Measurements from ENCODE around the gene WIPF1. TPM values are rescaled to one million over a fixed set of nuclear protein-coding genes. Genes with fewer than 3 reads are reported as not detected.
"Not testable (repeated sequence)": the region's sequence is repeated elsewhere in the genome, so short reads cannot be mapped to it uniquely, and the experiment has no call there.

WIPF1 gene
- total RNA-seq, 1 donor from 2014 or later: 14.2 TPM

DNA sequence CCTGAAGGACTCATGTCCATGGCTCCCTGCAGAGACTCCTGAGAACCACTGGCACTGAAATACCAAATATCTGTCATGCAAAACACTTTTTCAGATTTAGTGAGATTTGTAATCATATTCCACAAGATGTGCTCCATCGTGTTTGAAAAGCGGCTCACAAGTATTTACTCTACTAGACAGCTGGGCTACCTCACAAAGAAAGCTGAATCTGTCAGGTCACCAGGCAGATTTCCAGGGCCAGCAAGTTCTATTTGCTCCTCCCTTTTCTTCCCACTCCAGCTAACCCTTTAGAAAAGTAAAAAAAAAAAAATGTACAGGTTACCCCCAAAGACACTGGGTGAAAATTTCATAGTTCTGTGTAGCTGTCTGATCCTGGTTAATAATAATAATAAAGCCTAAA is 22.9 kb downstream of the WIPF1 start:
- no peak for DNase-seq (ENCODE audit: low read depth)

DNA sequence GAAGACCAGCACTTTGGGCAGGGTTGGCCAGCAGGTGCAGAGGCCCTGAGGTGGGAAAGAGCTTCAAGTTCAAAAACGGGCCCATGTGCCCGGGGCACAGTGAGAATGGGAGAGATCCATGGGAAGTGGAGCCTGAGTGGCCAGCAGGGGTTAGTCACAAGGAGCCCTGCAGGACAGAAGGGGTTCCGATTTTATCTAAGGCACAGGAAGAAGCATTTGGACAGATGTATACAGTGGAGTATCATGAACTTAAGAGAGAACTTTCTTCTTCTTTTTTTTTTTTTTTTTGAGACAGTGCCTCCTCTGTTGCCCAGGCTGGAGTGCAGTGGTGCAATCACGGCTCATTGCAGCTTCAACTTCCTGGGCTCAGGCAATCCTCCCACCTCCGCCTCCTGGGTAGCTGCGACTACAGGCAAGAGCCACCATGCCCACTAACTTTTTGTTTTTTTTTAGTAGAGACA is 24.0 kb downstream of the WIPF1 start:
- DNase-seq (ENCODE audit: low read depth): no peak

DNA sequence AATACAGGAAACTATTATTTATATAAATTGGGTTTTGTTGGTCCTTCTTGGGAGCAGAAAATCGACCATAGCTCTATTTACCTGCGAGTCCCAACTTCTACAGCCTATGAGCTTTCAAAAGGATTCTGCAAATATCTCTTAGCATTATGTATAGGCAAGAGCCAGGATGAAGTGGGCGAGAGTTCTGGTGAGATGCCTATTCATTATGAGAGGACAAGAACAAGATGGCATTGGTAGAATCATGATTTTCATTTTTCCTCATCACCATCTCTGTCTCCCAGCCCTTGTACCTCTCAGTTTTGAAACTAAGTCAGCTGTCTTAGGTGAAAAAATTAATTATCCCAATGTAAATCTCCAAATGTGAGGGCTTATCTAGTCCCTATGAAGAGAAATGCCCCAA is 25.0 kb downstream of the WIPF1 start:
- DNase-seq (ENCODE audit: low read depth): no peak

DNA sequence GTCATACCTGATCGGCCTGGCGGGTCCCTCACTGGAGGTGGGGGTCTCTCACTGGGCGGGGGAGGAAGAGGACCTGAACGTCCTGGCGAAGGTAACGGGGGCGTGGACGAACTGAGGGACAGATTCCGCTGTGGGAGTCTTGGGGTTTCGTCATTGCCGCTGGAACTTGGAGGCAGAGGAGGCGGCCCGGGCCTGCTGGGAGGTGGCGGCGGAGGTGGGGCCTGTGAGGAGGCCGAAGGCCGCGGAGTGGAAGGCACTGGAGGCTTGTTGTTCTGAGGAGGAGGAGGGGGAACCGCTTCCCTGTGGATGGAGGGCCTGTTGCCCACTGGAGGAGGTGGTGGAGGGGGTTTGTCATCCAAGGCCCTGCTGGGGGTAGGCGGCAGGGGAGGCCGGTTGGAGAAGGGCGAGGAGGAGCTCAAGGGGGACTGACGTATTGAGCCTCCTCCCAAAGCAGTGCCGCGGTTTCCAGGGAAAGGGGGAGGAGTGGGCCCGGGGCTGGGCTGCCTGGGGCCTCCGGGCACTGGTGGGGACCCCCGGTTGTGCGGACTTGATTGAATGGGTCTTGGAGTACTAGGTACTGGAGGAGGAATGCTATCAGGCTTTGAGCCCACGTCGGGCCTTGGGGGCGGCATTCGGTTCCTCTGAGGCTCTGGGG is 25.8 kb downstream of the WIPF1 start:
- DNase-seq (ENCODE audit: low read depth): no peak

DNA sequence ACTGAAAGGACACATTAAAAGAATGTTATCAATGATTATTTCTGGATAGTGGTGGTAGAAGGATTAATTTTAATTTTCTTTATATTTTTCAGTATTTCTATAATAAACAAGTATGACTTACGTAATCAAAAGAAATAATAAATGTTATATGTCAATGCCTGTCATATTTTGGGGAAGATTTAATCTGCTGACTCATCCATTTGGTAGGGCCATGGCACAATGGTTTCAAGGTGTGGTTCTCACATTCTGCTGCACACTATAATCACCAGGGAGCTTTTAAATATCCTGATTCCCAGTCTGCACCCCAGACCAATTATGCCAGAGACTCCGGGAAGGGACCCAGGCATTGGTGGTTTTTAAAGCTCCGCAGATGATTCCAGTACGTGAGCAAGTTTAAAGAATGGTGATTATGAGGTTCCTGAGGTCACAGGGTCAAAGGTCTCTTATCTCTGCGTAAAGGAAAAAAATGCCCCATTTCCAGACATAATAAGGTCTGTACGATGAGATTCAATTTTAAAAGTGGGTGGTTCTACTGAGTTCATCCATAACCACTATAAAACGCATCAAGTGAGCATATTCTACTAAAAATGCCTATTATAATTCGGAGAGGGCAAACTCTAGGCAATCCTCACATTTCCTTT is 27.2 kb downstream of the WIPF1 start:
- DNase-seq (ENCODE audit: low read depth): no peak

DNA sequence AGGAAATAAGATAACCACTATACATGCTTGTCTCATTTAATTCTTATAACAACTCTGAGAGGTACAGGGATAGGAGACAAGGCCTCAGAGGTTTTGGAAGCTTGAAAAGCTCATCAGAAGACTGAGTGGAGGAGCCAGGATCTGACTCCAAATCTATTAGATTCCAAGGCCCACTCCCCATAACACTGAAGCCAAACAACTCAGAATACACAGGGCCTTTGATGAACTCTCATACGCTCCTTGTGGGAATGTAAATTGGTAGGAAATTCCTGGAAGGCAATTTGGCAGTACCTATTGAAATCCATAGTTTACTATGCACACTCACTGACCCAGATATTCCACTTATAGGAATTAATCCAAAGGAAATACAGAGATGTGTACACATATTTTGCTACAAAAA is 27.9 kb downstream of the WIPF1 start:
- no peak for DNase-seq (ENCODE audit: low read depth)

DNA sequence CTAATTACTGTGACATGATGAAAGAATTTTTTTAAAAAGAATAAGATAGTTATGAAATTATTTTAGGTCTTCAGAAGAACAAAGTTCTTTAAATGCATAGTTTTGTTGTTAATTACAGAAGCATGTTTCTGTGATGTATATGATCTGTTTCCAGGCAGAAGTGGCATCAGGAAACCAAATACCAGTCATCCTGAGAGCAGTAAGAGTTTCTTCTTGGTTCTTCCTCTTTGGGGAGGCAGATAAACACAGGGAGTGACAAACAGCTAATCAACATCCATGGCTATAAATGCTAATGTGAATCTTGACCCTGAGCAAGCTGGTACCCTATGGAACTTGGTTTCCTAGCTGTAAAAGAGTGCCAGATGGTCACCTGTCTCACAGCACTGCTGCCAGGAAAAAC is 29.2 kb downstream of the WIPF1 start:
- no peak for DNase-seq (ENCODE audit: low read depth)

DNA sequence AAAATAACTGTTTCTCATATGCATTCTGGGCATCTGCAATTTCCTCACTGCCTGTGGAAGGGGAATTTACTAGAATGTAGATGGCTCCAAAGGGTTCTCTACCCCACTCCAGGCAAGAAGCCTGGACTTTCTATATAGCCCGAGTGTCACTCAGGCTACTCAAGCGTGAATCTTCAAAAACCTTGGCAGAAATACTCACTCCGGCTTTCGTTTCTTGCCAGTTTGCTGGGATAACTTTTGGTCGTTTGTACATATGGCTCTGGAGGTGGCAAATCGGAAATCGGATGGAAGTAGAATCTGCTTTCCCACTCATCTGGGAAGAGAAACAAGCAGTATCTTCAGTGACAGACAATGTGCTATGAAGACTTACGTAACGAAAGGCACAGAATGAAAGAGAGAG is 30.7 kb downstream of the WIPF1 start:
- no peak for DNase-seq (ENCODE audit: low read depth)

DNA sequence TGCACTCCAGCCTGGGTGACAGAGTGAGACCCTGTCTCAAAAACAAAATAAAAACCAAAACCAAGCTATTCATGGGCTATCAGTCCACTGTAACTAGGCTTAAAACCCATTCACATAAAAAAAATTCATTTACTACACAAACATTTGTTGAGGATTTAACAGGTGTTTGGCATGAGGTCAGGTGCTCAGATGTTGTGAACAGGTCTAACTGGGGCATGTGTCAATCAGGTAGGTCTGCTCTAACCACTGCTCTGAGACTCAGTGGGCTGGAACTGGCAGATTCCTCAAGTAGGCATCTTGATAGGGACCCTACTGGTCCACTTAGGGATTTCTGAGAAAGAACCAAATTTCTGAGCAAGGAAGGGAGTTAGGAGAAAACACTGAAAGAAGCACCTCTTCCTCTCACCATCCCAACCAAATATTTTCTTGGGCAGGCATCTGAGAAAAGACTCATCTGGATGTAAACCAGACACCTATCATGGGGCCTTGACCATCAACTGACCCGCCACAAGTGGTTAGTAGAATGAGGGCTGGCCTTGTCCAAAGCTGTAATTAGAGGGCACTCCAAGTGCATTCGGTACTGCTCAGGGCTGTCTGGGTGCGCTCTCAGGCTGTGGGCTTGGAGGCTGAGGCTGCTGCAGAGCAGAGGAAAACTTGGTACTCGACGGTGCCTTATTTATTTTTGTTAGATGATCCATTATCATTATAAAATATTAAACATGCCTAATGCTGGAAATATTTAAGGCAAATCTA is 33.9 kb downstream of the WIPF1 start:
- no peak for DNase-seq (ENCODE audit: low read depth)

DNA sequence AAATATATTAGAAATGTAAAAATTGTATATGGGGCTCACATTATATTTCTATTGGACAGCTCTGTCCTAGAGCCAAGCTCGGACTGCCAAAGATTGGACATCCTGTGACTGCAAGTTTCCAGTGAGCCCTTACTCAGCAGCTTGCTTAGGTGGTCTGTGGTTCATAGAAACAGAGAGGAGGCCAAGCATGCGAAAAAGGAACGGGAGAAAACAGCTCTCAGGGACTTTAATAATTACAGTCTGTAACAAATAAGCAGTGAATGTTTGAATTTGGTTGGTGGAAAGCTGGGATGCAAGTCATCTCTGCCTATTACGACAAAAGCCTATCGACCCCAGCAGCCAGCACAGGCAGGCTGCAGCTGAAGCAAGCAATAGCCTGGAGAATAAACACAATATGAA is 35.6 kb downstream of the WIPF1 start:
- DNase-seq (ENCODE audit: low read depth): no peak

DNA sequence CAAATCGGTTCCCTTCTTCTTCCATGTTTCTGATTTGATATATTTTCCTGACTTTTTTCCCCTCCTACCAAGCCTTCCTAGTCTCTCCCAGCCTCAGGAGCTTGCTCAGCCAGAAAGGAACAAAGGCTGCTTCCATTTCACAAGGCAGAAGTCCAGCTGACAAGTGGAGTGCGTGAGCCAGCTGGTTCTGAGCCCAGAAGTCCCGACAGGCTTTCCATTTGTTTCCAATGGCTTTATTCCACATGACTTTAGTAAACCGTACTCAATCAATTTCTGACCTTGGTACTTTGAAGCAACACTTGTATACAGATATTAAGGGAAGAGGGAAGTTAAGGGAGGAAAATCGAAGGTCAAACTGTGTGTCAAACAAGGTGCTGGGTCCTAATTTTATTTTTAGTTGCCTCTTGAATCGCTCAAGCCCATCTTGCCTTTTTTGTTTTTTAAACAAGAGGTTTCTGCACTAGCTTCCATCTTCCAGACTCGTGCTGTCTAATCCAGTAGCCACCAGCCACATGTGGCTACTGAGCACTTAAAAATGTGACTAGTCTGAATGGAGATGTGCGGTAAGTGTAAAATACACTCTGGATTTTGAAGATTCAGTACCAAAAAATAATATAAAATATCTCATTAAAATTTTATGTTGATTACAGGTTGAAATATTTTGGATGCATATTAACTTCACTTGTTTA is 36.2 kb downstream of the WIPF1 start:
- DNase-seq (ENCODE audit: low read depth): peak; percentile 56

DNA sequence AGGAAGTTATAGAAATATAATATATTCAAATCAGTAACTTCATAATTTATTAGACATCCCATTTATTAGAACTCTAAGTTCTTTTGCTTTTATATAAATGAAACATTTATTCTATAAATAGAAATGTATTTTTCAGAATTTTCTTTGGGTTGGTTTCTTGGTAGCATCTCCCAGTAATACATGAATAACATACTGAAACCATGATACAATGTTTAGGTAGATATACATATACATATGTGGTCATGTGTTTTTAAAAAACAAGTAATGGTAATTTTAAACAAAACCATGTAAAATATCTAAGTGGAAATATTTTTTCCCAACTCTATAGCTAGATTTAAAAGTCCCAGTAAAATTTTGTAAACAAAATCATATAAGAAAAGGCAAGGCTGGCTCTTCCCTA is 36.9 kb downstream of the WIPF1 start:
- no peak for DNase-seq (ENCODE audit: low read depth)

DNA sequence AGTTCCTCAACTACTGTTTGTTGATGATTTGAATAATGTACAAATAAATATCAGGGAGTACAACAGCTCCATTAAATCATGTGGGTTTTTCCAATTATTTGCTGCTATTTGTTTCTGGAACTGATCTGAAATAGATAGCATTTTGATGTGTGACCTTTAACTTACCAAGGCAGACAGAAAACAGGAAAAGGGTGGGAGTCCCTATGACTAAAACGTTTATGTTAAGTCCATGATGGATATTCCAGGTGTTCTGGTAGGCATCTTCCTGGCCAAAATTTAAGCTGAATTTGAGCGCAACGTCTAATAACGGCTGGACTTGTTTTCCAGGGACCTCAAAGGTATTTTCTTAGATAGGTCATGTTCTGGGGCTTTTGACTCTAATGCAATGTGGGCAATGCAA is 41.6 kb downstream of the WIPF1 start:
- no peak for DNase-seq (ENCODE audit: low read depth)

DNA sequence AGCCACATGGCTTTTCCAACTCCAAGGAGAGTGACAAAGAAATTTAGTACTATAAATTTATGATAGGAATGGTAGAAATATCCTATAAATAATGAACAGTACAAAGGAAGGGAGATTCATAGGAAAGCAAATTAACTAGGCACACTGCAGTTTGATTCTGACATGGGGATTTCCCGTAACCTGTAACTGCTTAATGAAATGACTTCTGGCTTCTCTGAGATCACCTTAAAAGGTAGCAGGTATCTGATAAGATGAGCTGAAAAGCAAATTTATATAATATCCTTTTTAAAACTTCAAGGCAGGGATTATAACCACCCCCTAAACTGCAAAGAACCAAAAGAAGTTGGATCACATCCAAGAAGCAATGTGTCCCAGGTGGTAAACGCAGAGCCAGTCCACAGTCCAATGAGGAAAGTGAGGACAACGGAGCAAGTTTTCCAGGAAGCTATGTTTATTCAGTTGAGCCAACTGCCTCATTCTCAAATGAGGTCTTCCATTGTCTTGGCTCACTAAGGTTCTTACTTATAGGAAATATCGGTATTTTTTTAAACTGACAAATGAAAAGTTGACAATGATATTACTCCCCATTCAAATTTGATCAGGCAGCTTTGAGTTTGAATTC is 43.0 kb downstream of the WIPF1 start:
- DNase-seq (ENCODE audit: low read depth): no peak

DNA sequence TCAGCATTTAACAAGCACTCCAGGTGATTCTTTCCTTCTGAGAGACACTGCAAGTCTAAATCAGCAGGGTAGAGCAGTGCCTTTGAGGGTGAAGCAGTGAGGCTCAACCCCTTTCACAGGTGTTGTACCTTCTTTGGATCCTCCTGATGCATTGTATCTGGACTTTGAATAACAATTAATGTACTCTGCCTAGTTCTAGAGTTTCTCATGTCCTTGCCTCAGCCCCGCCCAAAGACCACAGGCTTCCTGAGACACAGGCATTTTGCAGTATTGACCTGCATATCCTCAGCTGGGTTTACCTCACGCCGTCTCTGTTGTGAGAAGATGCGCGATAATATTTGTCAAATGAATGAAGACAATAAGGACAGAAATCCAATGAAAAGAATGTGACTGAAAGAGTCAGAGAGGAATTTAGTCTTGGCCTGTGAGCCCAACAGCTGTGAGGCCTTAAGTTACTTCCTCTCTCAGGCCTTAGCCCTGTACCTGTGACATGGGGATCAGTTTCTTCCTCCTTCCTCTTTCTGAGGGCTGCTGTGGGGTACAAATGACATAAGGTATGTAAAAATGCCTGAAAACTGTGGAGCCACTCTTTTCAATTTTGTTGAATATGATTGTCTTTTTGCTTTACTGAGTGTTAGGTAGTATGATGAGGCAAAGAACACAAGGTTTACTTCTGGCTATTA is 43.7 kb downstream of the WIPF1 start:
- DNase-seq (ENCODE audit: low read depth): peak; percentile 16

DNA sequence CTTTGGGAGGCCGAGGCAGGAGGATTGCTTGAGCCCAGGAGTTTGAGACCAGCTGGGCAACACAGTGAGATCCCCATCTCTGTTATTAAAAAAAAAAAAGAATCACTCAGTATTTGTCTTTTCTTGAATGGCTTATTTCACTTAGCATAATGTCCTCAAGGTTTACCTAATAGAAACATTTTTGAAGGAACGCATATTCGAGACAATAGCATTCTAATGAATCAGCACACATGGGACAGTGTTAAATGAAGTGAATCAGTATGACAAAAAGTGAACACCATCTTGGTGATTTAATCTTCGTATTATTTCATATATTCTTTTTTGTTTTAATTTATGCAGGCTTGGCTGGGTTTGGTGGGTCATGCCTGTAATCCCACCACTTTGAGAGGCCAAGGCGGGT is 44.7 kb downstream of the WIPF1 start:
- no peak for DNase-seq (ENCODE audit: low read depth)

DNA sequence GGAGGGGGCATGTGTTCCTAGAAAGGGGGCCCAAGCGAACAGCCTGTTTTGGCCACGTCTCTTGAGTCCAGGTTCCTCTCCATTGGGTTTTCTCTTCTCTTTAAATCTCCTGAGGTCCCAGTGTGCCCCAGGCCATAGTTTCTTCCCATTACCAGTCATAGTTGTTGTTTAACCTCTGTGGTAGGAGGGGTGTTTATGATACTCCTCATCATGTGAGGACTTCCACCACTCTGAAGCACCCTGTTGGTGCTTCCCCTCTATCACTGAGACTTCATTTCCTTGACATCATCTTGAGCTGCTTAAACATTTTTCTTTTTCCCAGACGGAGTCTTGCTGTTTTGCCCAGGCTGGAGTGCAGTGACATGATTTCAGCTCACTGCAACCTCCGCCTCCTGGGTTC is 45.9 kb downstream of the WIPF1 start:
- no peak for DNase-seq (ENCODE audit: low read depth)

DNA sequence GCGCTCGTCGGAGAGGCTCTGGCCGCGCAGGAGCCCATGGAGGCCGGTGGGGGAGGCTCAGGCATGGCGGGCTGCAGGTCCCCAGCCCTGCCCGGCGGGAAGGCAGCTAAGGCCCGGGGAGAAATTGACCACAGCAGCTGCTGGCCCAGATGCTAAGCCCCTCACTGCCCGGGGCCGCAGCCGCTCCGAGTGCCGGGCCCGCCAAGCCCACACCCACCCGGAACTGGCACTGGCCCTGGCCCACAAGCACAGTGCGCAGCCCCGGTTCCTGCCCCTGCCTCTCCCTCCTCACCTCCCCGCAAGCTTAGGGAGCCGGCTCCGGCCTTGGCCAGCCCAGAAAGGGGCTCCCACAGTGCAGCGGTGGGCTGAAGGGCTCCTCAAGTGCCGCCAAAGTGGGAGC is 49.0 kb downstream of the WIPF1 start:
- not testable (repeated sequence) for DNase-seq (ENCODE audit: low read depth)

DNA sequence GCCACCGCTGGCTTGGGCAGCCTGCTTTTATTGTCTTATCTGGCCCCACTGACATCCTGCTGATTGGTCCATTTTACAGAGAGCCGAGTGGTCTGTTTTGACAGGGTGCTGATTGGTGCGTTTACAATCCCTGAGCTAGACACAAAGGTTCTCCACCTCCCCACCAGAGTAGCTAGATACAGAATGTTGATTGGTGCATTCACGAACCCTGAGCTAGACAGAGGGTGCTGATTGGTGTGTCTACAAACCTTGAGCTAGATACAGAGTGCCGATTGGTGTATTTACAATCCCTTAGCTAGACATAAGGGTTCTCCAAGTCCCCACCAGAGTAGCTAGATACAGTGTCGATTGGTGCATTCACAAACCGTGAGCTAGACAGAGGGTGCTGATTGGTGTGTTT is 49.6 kb downstream of the WIPF1 start:
- not testable (repeated sequence) for DNase-seq (ENCODE audit: low read depth)

DNA sequence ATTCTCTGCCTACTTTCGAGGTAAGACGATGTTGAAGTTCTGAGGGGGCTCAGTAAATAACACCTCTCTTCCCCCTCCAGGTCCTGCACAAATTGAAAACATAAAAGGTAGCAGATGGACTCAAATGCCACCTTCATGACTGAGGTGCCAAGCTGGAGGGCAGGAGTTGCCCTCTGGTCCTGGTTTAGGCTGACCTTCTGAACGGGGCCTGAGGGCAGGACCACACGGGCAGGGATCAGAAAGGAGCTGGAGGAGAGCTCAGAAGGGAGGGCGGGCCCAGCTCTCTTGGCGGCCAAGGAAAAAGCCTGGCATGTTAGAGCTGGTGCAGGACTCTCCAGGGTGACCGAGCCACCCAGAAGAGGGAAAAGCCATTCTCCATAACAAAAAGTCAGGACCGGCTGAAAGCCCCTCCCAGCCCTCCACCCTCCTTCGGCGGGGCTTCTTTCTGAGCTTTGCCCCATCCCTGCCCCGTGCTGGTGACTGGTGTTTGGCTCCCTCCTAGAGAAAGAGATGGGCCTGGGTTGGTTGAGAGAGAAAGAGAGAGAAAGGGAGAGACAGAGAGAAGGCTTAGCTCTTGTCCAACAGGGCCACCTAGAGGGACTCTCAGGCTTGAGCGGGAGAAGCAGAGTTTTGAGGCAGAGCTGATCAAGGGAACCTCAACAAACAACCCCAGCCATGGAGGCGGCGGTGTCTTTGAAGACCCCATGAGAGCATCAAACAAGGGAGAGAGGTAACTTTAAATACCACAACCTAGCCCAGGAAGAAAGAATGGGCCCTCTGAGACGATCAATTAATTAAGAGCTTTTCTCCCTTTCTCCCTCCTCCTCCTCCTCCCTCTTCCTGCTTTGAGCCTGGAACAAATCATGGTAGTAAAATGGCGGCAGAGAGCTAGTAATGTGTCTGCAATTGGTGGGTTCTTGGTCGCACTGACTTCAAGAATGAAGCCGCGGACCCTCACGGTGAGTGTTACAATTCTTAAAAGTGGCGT is 50.8 kb downstream of the WIPF1 start:
- DNase-seq (ENCODE audit: low read depth): peak; percentile 37
